SK-N-MC (cell line): ENCODE data around the gene SAMD5.

Experiments
- EZH2 ChIP-seq: fragments of 200-600 bp; sonication (generic); IDR thresholded peaks from one replicate; pipeline ENCODE4 v1.6.1; 2017; ENCODE audit warnings: antibody characterized with exemption
- FOXP2 ChIP-seq: optimal IDR thresholded peaks from 2 replicates; pipeline ENCODE3; 2011; ENCODE audit warnings: mild to moderate bottlenecking, moderate library complexity; ENCODE audit not compliant: insufficient read depth; ENCODE audit errors: extremely low read length, control extremely low read depth
- POLR2AphosphoS5 ChIP-seq: IDR thresholded peaks from 2 replicates; pipeline ENCODE4 v1.6.1; 2012; ENCODE audit warnings: mild to moderate bottlenecking, low read depth, low read length, borderline replicate concordance

GRCh38 chr6:147618457-147618856, 110.0 kb downstream of the SAMD5 start:
- no peak for TF ChIP-seq EZH2
- no peak for TF ChIP-seq POLR2AphosphoS5
- TF ChIP-seq FOXP2: no peak
